ENCODE measurements around the gene PHKB. TPM values are rescaled to one million over a fixed set of nuclear protein-coding genes. Genes with fewer than 3 reads are reported as not detected.

PHKB gene
- total RNA-seq, 1 donor from 2014 or later, result 109 TPM

DNA sequence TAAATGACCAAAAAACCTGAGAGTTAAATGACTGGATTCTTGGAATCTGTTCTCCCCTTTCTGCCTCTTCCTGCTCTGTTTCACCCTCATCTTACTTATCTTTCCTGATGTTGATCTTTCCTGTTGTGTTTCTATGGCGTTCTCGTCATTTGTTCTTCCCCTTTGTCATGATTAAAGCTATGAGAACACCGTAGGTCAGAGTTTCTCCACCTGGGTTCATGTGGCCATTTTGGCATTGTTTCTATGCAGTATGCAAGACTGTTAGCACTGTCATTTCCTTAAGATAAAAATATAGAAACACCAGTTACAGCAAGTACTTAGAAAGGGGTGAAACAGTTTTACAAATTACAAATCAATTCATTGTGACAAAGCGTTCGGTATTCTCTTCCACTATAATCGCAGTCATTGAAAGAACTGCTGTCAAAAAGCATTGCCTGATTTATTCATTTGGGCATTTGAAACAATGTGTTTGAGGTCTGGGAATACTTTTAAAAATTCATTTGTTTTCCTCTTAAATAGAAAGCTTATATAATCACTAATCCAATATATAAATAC lies 166.0 kb downstream of the PHKB start:
- Histone ChIP-seq H3K4me2 (no peak overlapping the region), H2AFZ (replicated peaks) (no peak overlapping the region), H3K79me2 (ENCODE audit: low read depth) (no peaks in the 10 kb centered on the region), H3K27ac (no peak overlapping the region), H3F3A (ENCODE audit: low read depth) (no peaks in the 10 kb centered on the region), H3K4me1 (no peaks in the 10 kb centered on the region), H3K4me3 (no peak overlapping the region), H3K9ac (no peak overlapping the region), H3K27me3 (no peaks in the 10 kb centered on the region), H3K9me3 (ENCODE audit: low read depth) (no peaks in the 10 kb centered on the region), H4K20me1 (ENCODE audit: low read depth) (no peaks in the 10 kb centered on the region), H3K36me3 (no peaks in the 10 kb centered on the region)
- TF ChIP-seq EZH2phosphoT487 (IDR thresholded peaks at IDR 0.05), result no peak
- no peak for TF ChIP-seq EZH2 (IDR thresholded peaks at IDR 0.05)
- TF ChIP-seq, protein P1, sequence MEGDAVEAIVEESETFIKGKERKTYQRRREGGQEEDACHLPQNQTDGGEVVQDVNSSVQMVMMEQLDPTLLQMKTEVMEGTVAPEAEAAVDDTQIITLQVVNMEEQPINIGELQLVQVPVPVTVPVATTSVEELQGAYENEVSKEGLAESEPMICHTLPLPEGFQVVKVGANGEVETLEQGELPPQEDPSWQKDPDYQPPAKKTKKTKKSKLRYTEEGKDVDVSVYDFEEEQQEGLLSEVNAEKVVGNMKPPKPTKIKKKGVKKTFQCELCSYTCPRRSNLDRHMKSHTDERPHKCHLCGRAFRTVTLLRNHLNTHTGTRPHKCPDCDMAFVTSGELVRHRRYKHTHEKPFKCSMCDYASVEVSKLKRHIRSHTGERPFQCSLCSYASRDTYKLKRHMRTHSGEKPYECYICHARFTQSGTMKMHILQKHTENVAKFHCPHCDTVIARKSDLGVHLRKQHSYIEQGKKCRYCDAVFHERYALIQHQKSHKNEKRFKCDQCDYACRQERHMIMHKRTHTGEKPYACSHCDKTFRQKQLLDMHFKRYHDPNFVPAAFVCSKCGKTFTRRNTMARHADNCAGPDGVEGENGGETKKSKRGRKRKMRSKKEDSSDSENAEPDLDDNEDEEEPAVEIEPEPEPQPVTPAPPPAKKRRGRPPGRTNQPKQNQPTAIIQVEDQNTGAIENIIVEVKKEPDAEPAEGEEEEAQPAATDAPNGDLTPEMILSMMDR (IDR thresholded peaks at IDR 0.05), result no peak
- no peaks in the 10 kb centered on the region for H3K27me3 Mint-ChIP-seq (ENCODE audit: insufficient read depth, low read depth)
- H3K4me1 Mint-ChIP-seq, result no peaks in the 10 kb centered on the region
- H3K9me3 Mint-ChIP-seq, result peaks cover 2% of the 10 kb centered on the region
- no peak overlapping the region for H3K27ac Mint-ChIP-seq
- H3K4me3 Mint-ChIP-seq, result no peak overlapping the region
- peaks cover 8% of the 10 kb centered on the region for H3K36me3 Mint-ChIP-seq
- DNase-seq (ENCODE audit: low spot score), result no peak

GRCh38 chr16:47627721-47628120 lies 166.6 kb downstream of the PHKB start:
- H3K9ac ChIP-seq, result no peak overlapping the region
- H3K4me3 ChIP-seq, result no peak overlapping the region
- no peak overlapping the region for H3K4me3 Mint-ChIP-seq
- no peaks in the 10 kb centered on the region for H3K27me3 ChIP-seq
- no peak overlapping the region for H3K27ac Mint-ChIP-seq
- H3K27me3 Mint-ChIP-seq (ENCODE audit: insufficient read depth, low read depth), result no peaks in the 10 kb centered on the region
- H3K9me3 Mint-ChIP-seq, result peaks cover 2% of the 10 kb centered on the region
- H3K9me3 ChIP-seq (ENCODE audit: low read depth), result no peaks in the 10 kb centered on the region
- H3F3A ChIP-seq (ENCODE audit: low read depth), result no peaks in the 10 kb centered on the region
- H2AFZ ChIP-seq (replicated peaks), result no peak overlapping the region
- H3K4me1 Mint-ChIP-seq, result no peaks in the 10 kb centered on the region
- H4K20me1 ChIP-seq (ENCODE audit: low read depth), result no peaks in the 10 kb centered on the region
- no peak for DNase-seq (ENCODE audit: low spot score)
- H3K4me2 ChIP-seq, result no peak overlapping the region
- H3K27ac ChIP-seq, result no peak overlapping the region
- H3K4me1 ChIP-seq, result no peaks in the 10 kb centered on the region
- H3K36me3 Mint-ChIP-seq, result peaks cover 8% of the 10 kb centered on the region
- TF ChIP-seq EZH2phosphoT487 (IDR thresholded peaks at IDR 0.05) (no peak), EZH2 (IDR thresholded peaks at IDR 0.05) (no peak)
- TF ChIP-seq, protein P1 (IDR thresholded peaks at IDR 0.05), result no peak
- H3K36me3 ChIP-seq, result no peaks in the 10 kb centered on the region
- no peaks in the 10 kb centered on the region for H3K79me2 ChIP-seq (ENCODE audit: low read depth)

GRCh38 chr16:47631131-47631530 lies 170.0 kb downstream of the PHKB start:
- Histone ChIP-seq H3K36me3 (no peaks in the 10 kb centered on the region), H3K4me1 (no peaks in the 10 kb centered on the region), H3K4me3 (no peak overlapping the region), H3K79me2 (ENCODE audit: low read depth) (no peaks in the 10 kb centered on the region), H3K27ac (no peak overlapping the region), H3K9ac (no peak overlapping the region), H3K4me2 (no peak overlapping the region), H2AFZ (replicated peaks) (no peak overlapping the region), H3F3A (ENCODE audit: low read depth) (no peaks in the 10 kb centered on the region), H4K20me1 (ENCODE audit: low read depth) (no peaks in the 10 kb centered on the region), H3K27me3 (no peaks in the 10 kb centered on the region), H3K9me3 (ENCODE audit: low read depth) (no peaks in the 10 kb centered on the region)
- no peak for DNase-seq (ENCODE audit: low spot score)
- Mint-ChIP-seq H3K9me3 (peaks cover 2% of the 10 kb centered on the region), H3K4me3 (no peak overlapping the region), H3K36me3 (peaks cover 13% of the 10 kb centered on the region), H3K27me3 (ENCODE audit: insufficient read depth, low read depth) (no peaks in the 10 kb centered on the region), H3K27ac (no peak overlapping the region), H3K4me1 (no peaks in the 10 kb centered on the region)
- TF ChIP-seq, protein P1 (IDR thresholded peaks at IDR 0.05), result no peak
- TF ChIP-seq EZH2phosphoT487 (IDR thresholded peaks at IDR 0.05) (no peak), EZH2 (IDR thresholded peaks at IDR 0.05) (no peak)

All from neural progenitor cell (in vitro differentiated cells).